Activated CD8-positive, alpha-beta T cell treated with anti-CD3 and anti-CD28 coated beads, Interleukin-2, amount 10 ng/mL, durations not matched to agents 7 days and 5 days (primary cell): ENCODE results near the gene CTAGE4. TPM values are rescaled to one million over a fixed set of nuclear protein-coding genes. Genes with fewer than 3 reads are reported as not detected.
"Not testable (repeated sequence)": the region's sequence is repeated elsewhere in the genome, so short reads cannot be mapped to it uniquely, and the experiment has no call there.

Experiments
- ATAC-seq: fragments of 150-1000 bp; cut with Tn5 transposase; one replicate; pipeline ENCODE4 v1.10.0; 2021; ENCODE audit warnings: moderate library complexity
- CTCF ChIA-PET: fragments of 350-600 bp; sonication (Branson Sonifier 250); formaldehyde crosslinking; loops from one replicate; lab custom pipeline; 2021; ENCODE audit warnings: antibody characterized with exemption; lab: Charles Lee
- POLR2A ChIA-PET: fragments of 350-600 bp; sonication (Branson Sonifier 250); formaldehyde crosslinking; loops from one replicate; lab custom pipeline; 2021; ENCODE audit warnings: antibody characterized with exemption; lab: Charles Lee
- DNase-seq: peaks from one replicate; pipeline ENCODE4 v3.0.0-alpha.2; 2020
- H3K27ac Mint-ChIP-seq: one replicate; pipeline ENCODE4 v1.8.0; 2021; ENCODE audit warnings: mild to moderate bottlenecking, mixed read lengths
- H3K27me3 Mint-ChIP-seq: one replicate; pipeline ENCODE4 v1.8.0; 2021; ENCODE audit warnings: low read depth, mixed read lengths
- H3K36me3 Mint-ChIP-seq: one replicate; pipeline ENCODE4 v1.8.0; 2021; ENCODE audit warnings: low read depth, mixed read lengths
- H3K4me1 Mint-ChIP-seq: one replicate; pipeline ENCODE4 v1.8.0; 2021; ENCODE audit warnings: low read depth, mixed read lengths
- H3K4me3 Mint-ChIP-seq: one replicate; pipeline ENCODE4 v1.8.0; 2021; ENCODE audit warnings: mild to moderate bottlenecking, mixed read lengths
- H3K9me3 Mint-ChIP-seq: one replicate; pipeline ENCODE4 v1.8.0; 2022; ENCODE audit warnings: mixed read lengths; ENCODE audit not compliant: insufficient read depth
- total RNA-seq, 2 experiments: library from RNA; stranded (reverse); gene quantifications; one replicate each; pipeline ENCODE4 v1.2.3, GENCODE V29; 2021

CTAGE4 gene
- total RNA-seq, 2 experiments from 2014 or later = 0.47 TPM; not detected in 1

DNA sequence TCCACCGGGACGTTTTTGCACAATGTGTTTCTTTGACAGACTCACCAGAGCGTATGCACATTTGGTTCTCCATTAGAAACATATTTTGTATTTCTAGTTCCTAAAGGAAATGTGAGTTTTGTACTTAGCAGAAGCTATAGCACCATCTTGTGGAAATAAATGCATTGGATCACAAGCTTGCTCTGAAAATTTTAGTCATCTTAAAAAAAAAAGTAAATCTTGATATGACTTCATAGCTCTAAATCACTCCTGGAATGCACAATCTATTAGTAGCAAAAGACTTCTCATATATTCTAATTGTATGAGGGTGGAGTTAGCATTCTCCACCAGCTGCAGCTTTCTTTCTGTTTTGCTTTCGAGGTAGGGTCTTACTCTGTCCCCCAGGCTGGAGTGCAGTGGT, 35.9 kb downstream of the CTAGE4 start:
- H3K36me3 Mint-ChIP-seq, POLR2A ChIA-PET, H3K4me1 Mint-ChIP-seq, H3K27me3 Mint-ChIP-seq, H3K27ac Mint-ChIP-seq, H3K4me3 Mint-ChIP-seq, CTCF ChIA-PET, H3K9me3 Mint-ChIP-seq, DNase-seq: not testable (repeated sequence)
- ATAC-seq = peak; percentile 41

DNA sequence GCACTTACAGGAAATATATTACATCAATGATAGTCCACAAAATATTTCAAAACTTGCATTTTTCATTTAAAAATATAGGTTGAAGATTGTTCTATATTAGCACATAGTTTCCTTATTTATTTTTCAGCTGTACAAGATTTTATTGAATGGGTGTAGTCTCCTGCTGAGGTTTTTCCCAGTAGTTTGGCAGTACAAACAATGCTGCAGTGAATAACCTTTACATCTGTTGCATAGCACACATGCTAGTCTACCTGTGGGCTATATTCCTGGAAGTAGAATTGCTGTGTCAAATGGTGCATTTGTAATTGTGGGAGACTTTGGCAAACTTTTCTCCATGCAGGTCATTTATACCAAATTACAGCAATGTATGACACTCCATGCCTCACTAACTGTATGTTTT, 37.3 kb downstream of the CTAGE4 start:
- H3K9me3 Mint-ChIP-seq, CTCF ChIA-PET, ATAC-seq, H3K27me3 Mint-ChIP-seq, H3K36me3 Mint-ChIP-seq, H3K4me3 Mint-ChIP-seq, DNase-seq, H3K27ac Mint-ChIP-seq, H3K4me1 Mint-ChIP-seq, POLR2A ChIA-PET: not testable (repeated sequence)

DNA sequence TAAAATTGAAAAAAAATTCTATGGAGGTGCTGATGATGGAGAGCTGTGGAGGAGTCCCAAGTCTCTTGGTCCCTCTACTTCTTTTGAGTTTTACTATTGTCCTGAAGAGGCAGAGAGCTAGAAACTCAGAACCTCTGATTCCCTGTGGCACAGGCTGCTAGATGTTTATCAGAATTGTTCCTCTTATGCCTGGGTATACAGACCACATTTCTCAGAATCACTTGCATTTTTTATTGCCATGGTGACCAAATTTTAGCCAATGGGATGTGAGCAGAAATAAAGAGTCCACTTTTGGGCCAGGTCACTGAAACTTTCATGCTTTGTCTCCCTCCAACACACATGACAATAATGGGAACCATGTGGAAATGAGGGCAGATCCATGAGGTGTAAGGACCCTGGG, 40.4 kb downstream of the CTAGE4 start:
- DNase-seq, CTCF ChIA-PET, POLR2A ChIA-PET, H3K9me3 Mint-ChIP-seq, ATAC-seq, H3K27ac Mint-ChIP-seq, H3K36me3 Mint-ChIP-seq, H3K4me3 Mint-ChIP-seq, H3K4me1 Mint-ChIP-seq, H3K27me3 Mint-ChIP-seq: not testable (repeated sequence)

GRCh38 chr7:144226866-144227265, 43.6 kb downstream of the CTAGE4 start:
- H3K27me3 Mint-ChIP-seq, DNase-seq, H3K4me3 Mint-ChIP-seq, ATAC-seq, H3K36me3 Mint-ChIP-seq, CTCF ChIA-PET, H3K9me3 Mint-ChIP-seq, H3K27ac Mint-ChIP-seq, POLR2A ChIA-PET, H3K4me1 Mint-ChIP-seq: not testable (repeated sequence)

DNA sequence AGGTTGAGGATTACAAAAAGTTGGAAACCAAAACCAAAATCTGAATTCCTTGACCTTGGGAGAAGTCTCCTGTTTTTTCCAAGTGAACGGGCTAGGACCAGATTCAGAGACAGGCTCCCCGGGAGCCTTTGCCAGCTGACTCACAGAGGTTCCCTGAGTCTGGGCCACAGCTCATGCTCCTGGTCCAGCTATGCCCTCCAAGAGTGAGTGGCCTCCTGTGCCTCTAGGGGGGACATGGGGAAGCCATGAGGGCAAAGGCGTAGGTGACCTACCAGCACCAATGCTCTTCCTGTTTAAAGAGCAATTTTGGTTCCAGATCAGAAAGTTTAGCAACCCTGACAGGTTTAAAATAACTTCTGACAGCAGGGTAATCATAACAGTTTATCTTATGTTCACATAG, 45.5 kb downstream of the CTAGE4 start:
- H3K4me3 Mint-ChIP-seq, H3K27me3 Mint-ChIP-seq, H3K4me1 Mint-ChIP-seq, ATAC-seq, H3K9me3 Mint-ChIP-seq, H3K36me3 Mint-ChIP-seq, POLR2A ChIA-PET, CTCF ChIA-PET, H3K27ac Mint-ChIP-seq, DNase-seq: not testable (repeated sequence)

DNA sequence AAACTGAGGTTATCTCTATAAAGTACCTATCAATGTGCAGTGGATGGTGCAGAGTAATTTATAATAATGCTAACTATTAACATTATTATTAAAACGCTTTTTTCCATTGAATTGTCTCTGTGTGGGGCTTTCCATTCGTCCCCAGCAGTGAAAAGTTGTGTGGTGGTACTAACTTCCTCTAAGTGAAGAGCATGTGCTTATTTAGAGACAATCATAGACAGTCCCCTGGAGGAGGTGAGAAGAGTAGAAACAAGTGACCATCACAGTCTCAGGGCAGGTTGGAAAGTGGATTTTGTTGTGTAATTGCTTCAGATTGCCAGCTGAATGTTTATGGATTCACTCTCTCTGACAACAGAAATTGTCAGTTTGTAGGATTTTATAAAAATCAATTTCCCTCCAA, 47.8 kb downstream of the CTAGE4 start:
- CTCF ChIA-PET, H3K36me3 Mint-ChIP-seq, H3K4me1 Mint-ChIP-seq, H3K27ac Mint-ChIP-seq, POLR2A ChIA-PET, H3K27me3 Mint-ChIP-seq, H3K4me3 Mint-ChIP-seq, ATAC-seq, DNase-seq, H3K9me3 Mint-ChIP-seq: not testable (repeated sequence)

- POLR2A ChIA-PET, H3K27ac Mint-ChIP-seq, DNase-seq, H3K4me1 Mint-ChIP-seq, H3K36me3 Mint-ChIP-seq, H3K4me3 Mint-ChIP-seq, CTCF ChIA-PET, H3K9me3 Mint-ChIP-seq, H3K27me3 Mint-ChIP-seq, ATAC-seq: not testable (repeated sequence)
Measured at GRCh38 chr7:144233039-144233438, 49.8 kb downstream of the CTAGE4 start.

Other genes with a start within 250 kb of the CTAGE4 start
- not detected for gene OR2F2, start 248.2 kb upstream of the CTAGE4 start, total RNA-seq
- not detected for gene OR2F1, start 228.6 kb upstream of the CTAGE4 start, total RNA-seq
- not detected for gene OR6B1, start 183.1 kb upstream of the CTAGE4 start, total RNA-seq
- gene OR2A5, start 134.5 kb upstream of the CTAGE4 start, total RNA-seq = not detected
- not detected for gene OR2A25, start 113.7 kb upstream of the CTAGE4 start, total RNA-seq
- not detected for gene OR2A12, start 97.2 kb upstream of the CTAGE4 start, total RNA-seq
- gene OR2A2, start 73.9 kb upstream of the CTAGE4 start, total RNA-seq = not detected
- gene OR2A14, start 60.3 kb upstream of the CTAGE4 start, total RNA-seq = not detected
- gene ARHGEF35, start 12.4 kb downstream of the CTAGE4 start, total RNA-seq = 1 to 10 TPM; 2.4 to 2.6 TPM
- gene OR2A42, start 56.1 kb downstream of the CTAGE4 start, total RNA-seq = not detected
- gene OR2A7, start 81.3 kb downstream of the CTAGE4 start, total RNA-seq = 1 to 10 TPM; 1.5 to 1.6 TPM
- gene CTAGE8, start 85.8 kb downstream of the CTAGE4 start, total RNA-seq = 1 to 10 TPM; 2.2 TPM
- not detected for gene OR2A1, start 129.0 kb downstream of the CTAGE4 start, total RNA-seq
- gene ARHGEF5, start 171.9 kb downstream of the CTAGE4 start, total RNA-seq = 1 to 10 TPM; 8.2 to 10.0 TPM
- not detected for gene NOBOX, start 220.2 kb downstream of the CTAGE4 start, total RNA-seq